GM12892 (cell line): Measurements from ENCODE around the gene FBP1.

Experiments used
- POLR2A ChIP-seq: IDR thresholded peaks from 2 replicates; pipeline ENCODE4 v1.6.1; 2011; ENCODE audit warnings: low read depth, low read length, control low read depth
- POLR2AphosphoS5 ChIP-seq: IDR thresholded peaks from 2 replicates; pipeline ENCODE4 v1.6.1; 2011; ENCODE audit warnings: low read depth, low read length, control low read depth
- TAF1 ChIP-seq: IDR thresholded peaks from 2 replicates; pipeline ENCODE4 v1.6.1; 2011; ENCODE audit warnings: low read depth, mild to moderate bottlenecking, control low read depth, low read length, borderline replicate concordance

DNA sequence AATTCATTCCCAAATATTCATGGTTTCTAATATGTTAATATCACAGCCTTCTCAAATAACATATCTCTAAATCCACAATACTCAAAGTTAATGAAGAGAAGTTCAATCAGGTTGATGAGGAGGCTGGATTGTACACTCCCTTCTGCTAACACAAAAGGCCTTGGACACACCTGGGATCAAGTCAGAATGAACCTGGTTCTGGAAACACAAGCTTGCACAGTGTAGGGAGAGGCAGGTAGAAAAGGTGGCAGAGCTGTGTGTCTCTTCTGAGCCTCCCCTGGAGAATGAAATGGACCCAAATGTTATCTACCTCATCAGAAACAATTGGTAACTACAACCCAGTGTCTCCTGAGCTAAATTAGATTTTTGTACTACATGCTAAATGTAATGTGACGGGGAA is 40.7 kb upstream of the FBP1 start:
- no peak for TF ChIP-seq POLR2AphosphoS5
- no peak for TF ChIP-seq TAF1
- TF ChIP-seq POLR2A = no peak
